GM21619 (cell line): Measurements from ENCODE around the gene LYSMD4.

Experiments used
- ATAC-seq: cut with Tn5 transposase; IDR thresholded peaks from one replicate; pipeline ENCODE4 v1.9.1; 2021; ENCODE audit not compliant: unreplicated experiment

LYSMD4 gene

DNA sequence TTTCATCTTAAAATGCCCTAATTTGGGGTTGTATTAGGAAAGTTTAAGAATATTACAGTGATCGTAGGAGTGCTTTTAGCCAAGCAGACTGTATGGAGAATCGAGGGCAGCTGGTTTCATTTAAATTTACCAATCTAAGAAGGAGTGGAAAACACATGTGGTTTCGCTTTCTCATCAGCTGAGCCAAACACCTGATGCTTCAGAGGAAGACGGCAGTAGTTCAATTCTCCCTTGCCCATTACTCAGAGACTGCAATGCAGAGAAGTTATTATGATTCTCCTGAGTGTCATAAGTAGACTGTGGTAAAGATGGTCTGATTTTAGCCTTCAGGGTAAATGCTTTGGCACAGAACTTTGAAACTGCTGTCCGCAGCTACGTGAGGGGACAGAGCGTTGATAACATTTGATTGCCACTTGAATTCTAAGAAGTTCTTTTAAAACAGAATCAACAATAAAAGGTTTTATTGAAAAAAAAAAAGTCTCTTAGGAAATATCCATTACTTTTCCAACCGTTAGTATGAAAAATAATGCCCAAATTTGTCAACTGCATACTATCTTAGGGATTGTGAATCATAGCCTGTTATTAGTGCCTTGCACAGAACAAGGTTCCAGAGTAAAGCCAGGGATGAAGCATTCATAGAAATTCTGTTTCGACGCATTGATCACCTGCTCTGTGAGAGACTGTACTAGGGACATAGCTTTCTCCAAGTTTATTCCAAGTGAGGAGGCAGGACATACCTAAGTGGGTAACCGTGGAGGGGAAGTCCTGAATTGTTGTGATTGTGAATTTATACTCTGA lies 25.6 kb downstream of the LYSMD4 start:
- no peak for ATAC-seq

GRCh38 chr15:99706557-99707303 lies 26.5 kb downstream of the LYSMD4 start:
- no peak for ATAC-seq

GRCh38 chr15:99704444-99704838 lies 28.8 kb downstream of the LYSMD4 start:
- ATAC-seq: peak; percentile 62

GRCh38 chr15:99703603-99704443 lies 29.4 kb downstream of the LYSMD4 start:
- ATAC-seq: peak; percentile 55

DNA sequence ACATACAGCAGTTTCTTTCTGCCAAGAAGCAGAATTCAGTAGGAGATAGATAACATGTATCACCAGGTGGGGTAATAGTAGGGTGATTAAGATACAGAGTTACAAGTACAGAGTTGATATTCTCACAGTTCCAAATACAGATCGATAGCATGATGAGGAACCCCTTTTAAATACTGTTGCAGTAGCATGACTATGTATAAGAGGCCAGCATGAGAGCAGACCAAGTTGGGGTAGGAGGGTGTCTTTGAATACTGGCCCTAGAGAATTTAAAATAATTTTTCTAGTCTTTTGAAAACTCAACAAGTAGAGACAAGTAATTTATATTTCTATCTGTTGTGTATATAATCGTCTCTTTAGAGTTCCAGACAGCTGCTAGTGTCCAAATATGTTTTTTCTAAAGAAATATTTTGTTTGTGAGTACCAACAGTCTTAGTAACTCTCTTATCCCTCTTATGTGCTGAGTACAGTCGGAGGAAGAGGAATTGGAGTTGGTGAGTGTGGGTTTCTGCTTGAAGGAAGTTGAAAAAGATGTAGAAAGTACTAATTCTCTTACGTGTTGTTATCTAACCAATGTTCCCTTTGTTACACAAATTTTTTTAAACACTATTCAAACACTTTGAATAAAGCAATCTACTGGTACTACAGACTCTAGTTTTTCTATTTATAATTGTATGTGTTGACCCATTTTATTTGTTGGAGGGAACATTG lies 30.2 kb downstream of the LYSMD4 start:
- ATAC-seq: peak; percentile 4

DNA sequence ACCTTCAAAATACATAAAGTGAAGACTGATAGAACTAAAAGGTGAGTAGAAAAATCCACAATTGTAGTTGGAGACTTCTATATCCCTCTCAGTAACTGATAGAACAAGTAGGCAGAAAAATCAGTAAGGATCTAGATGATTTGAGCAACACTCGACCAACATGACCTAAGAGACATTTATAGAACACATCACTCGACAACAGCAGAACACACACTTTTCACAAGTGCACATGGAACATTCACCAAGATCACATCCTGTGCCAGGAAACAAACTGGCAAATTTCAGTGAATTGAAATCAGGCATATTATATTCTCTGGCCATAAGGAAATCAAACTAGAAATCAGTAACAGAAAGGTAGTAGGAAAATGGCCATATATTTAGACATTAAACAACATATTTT lies 37.1 kb downstream of the LYSMD4 start:
- no peak for ATAC-seq

- no peak for ATAC-seq
Measured at GRCh38 chr15:99692825-99693224, 40.4 kb downstream of the LYSMD4 start.

DNA sequence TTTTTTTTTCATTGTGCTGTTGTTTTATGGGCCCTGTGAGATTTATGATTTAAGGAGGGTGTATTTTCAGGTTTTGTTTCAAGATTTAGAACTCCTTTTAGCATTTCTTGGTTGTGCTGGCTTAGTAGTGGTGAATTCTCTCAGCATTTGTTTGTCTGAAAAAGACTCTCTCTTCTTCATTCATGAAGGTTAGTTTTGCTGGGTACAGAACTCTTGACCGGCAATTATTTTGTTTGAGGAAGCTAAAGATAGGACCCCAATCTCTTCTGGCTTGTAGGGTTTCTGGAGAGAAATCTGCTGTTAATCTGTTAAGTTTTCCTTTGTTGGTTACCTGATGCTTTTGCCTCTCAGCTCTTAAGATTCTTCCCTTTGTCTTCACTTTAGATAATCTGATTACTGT lies 46.9 kb downstream of the LYSMD4 start:
- no peak for ATAC-seq

- ATAC-seq: no peak
Measured at GRCh38 chr15:99683000-99683670, 50.1 kb downstream of the LYSMD4 start.

DNA sequence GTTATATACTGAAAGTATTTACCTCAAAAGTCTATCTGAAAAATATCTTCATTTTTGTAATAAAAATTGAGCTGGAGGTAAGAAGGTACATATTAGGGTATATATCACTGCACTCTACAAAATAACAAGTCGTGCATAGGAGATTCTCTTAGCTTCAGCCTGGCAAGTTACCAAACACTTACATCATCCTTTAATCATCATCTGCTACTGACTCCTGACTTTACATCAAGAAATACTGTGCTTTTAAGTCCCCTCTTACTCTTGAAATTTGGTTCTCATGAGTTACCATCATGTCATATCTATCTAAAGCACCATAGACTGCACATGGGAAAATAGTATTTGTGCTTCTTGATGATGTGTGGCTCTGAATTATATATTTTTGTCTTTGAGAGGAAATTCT lies 50.8 kb downstream of the LYSMD4 start:
- no peak for ATAC-seq

DNA sequence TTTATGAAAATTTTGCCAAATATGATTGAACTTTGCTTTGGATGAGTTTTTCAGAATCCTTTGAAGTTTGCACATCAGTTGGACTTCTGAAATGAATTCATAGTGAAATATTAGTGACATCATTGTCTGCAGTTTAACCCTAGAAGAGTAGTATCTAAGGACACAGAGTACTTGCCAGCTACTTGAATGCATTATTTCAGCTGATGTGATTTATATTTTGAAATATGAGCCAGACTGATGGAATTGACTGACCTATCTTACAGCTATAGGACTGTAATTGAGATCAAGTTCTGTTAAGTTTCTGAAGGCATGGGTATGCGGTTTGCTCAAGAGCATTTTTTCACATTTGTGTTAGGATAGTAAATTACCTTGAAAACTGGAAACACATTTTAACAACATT lies 51.2 kb downstream of the LYSMD4 start:
- ATAC-seq: no peak

- no peak for ATAC-seq
Measured at GRCh38 chr15:99680276-99680675, 53.0 kb downstream of the LYSMD4 start.

- peak; percentile 82 for ATAC-seq
Measured at GRCh38 chr15:99677540-99678134, 55.6 kb downstream of the LYSMD4 start.
